ENCODE measurements around the gene ASXL2.
"Not testable (repeated sequence)": the region's sequence is repeated elsewhere in the genome, so short reads cannot be mapped to it uniquely, and the experiment has no call there.

Gene ASXL2

GRCh38 chr2:25878361-25879132, at the start of gene ASXL2:
Gene ASXL2, minus strand, starts transcription at chr2:25878487. Its CDS starts 265 bp downstream, at chr2:25878222.
- no peak for TF ChIP-seq GATA1 (IDR thresholded peaks at IDR 0.05; ENCODE audit: low read depth, low read length)
- TF ChIP-seq POLR2A (IDR thresholded peaks at IDR 0.05; ENCODE audit: low read length) = peak; percentile 73
- peak; percentile 99 for DNase-seq

GRCh38 chr2:25926984-25927756, 48.9 kb upstream of the ASXL2 start:
- TF ChIP-seq POLR2A (IDR thresholded peaks at IDR 0.05; ENCODE audit: low read length) (no peak), GATA1 (IDR thresholded peaks at IDR 0.05; ENCODE audit: low read depth, low read length) (no peak)
- no peak for DNase-seq

- no peak for TF ChIP-seq GATA1 (IDR thresholded peaks at IDR 0.05; ENCODE audit: low read depth, low read length)
- TF ChIP-seq POLR2A (IDR thresholded peaks at IDR 0.05; ENCODE audit: low read length) = no peak
These were observed 44.2 kb upstream of the ASXL2 start for GRCh38 chr2:25922501-25922900.

GRCh38 chr2:25920786-25921415, 42.6 kb upstream of the ASXL2 start:
- TF ChIP-seq GATA1 (IDR thresholded peaks at IDR 0.05; ENCODE audit: low read depth, low read length) = no peak
- TF ChIP-seq POLR2A (IDR thresholded peaks at IDR 0.05; ENCODE audit: low read length) = no peak
- no peak for DNase-seq

More at GRCh38 chr2:25922501-25922900, 44.2 kb upstream of the ASXL2 start:
- DNase-seq = no peak

GRCh38 chr2:25920336-25920735, 42.0 kb upstream of the ASXL2 start:
- TF ChIP-seq POLR2A (IDR thresholded peaks at IDR 0.05; ENCODE audit: low read length) = no peak
- TF ChIP-seq GATA1 (IDR thresholded peaks at IDR 0.05; ENCODE audit: low read depth, low read length) = no peak
- no peak for DNase-seq

- no peak for DNase-seq
These were observed 39.5 kb upstream of the ASXL2 start for GRCh38 chr2:25917832-25918231.

GRCh38 chr2:25917411-25917810, 39.1 kb upstream of the ASXL2 start:
- not testable (repeated sequence) for DNase-seq

More at GRCh38 chr2:25917832-25918231, 39.5 kb upstream of the ASXL2 start:
- TF ChIP-seq GATA1 (IDR thresholded peaks at IDR 0.05; ENCODE audit: low read depth, low read length) = no peak
- TF ChIP-seq POLR2A (IDR thresholded peaks at IDR 0.05; ENCODE audit: low read length) = no peak

GRCh38 chr2:25915944-25916772, 37.9 kb upstream of the ASXL2 start:
- peak; percentile 15 to 47 for DNase-seq

- not testable (repeated sequence) for DNase-seq
These were observed 37.1 kb upstream of the ASXL2 start for GRCh38 chr2:25915411-25915810.

- not testable (repeated sequence) for DNase-seq
These were observed 35.3 kb upstream of the ASXL2 start for GRCh38 chr2:25913696-25913973.

GRCh38 chr2:25912851-25913695, 34.8 kb upstream of the ASXL2 start:
- DNase-seq = no peak
- TF ChIP-seq GATA1 (IDR thresholded peaks at IDR 0.05; ENCODE audit: low read depth, low read length) = no peak
- TF ChIP-seq POLR2A (IDR thresholded peaks at IDR 0.05; ENCODE audit: low read length) = no peak

- DNase-seq = not testable (repeated sequence)
These were observed 31.3 kb upstream of the ASXL2 start for GRCh38 chr2:25909574-25909973.

GRCh38 chr2:25905126-25905525, 26.8 kb upstream of the ASXL2 start:
- TF ChIP-seq POLR2A (IDR thresholded peaks at IDR 0.05; ENCODE audit: low read length) = no peak
- no peak for TF ChIP-seq GATA1 (IDR thresholded peaks at IDR 0.05; ENCODE audit: low read depth, low read length)
- DNase-seq = no peak

Measured in erythroblast (primary cell).